GM12875 (cell line): ENCODE data around the gene ASAP3.

Experiments used
- H3K4me3 ChIP-seq: one replicate; pipeline ENCODE4 v1.5.1; 2011; ENCODE audit warnings: low read depth, low read length, control low read depth
- CTCF ChIP-seq: IDR thresholded peaks from 2 replicates; pipeline ENCODE4 v1.5.1; 2011; ENCODE audit warnings: low read depth, mild to moderate bottlenecking, control low read depth, inconsistent platforms, low read length, moderate library complexity, borderline replicate concordance; ENCODE audit not compliant: insufficient read depth

ASAP3 gene

GRCh38 chr1:23395154-23395724 is 88.7 kb downstream of the ASAP3 start:
- TF ChIP-seq CTCF = no peak
- H3K4me3 ChIP-seq = no peak overlapping the region

- TF ChIP-seq CTCF = no peak
- H3K4me3 ChIP-seq = no peak overlapping the region
Measured at GRCh38 chr1:23394684-23395083, 89.3 kb downstream of the ASAP3 start.

DNA sequence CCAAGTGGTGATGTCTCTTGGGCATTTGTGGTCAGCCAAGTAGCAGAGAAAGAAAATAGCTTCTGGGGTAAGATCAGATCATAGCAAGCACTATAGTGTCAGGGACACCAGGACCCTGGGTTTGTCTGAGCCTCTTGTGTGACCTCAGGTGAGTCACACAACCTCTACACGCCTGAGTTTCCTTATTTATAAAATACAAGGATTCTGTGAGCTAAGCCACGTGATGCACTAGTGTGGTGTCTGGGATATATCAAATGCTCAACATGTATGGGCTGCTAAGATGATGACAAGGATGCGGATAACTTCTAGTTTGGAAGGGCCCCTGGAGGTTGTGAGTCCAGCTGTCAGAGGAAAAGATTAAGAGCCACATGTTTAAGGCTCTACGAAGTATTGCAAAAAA is 89.8 kb downstream of the ASAP3 start:
- H3K4me3 ChIP-seq = no peak overlapping the region
- no peak for TF ChIP-seq CTCF

DNA sequence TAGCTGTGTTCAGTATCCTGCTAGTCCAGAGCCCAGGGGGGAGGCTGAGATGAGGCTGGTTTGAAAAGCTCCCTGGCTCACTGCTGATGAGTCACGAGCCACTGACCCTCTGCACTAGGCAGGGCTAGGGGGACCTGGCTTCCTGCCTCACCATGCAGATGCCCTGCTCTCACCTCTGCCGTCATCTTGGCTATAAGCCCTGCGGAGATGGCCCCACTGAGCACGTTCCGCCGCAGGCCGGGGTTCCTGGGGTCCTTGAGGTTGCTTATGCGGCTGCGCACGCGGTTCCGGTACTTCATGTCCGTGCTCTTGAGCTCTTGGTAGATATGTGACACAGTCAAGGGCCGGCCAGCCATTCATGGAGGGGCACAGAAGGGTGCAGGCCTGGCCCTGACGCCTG is 90.3 kb downstream of the ASAP3 start:
- H3K4me3 ChIP-seq = no peak overlapping the region
- no peak for TF ChIP-seq CTCF

DNA sequence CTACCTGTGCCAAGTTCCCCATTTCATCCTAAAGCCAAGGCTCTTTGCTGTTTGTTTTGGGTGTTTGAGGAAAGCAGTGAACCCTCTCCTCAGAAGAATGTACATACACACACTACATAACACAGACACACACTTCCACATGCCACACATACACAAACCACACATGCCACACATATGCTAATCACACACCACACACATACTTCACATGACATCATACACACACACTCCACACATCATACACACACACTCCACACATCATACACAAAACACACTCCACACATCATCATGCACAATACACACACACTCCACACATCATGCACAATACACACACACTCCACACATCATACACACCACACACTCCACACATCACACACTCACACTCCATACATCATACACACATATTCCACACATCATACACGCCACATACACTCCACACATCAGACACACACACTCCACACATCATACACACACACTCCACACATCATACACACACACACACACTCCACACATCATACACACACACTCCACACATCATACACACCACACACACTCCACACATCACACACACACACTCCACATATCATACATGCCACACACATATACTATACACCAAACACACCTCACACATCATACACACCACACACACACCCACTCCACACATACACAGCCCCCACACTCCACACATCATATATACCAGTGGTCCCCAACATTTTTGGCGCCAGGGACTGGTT is 91.7 kb downstream of the ASAP3 start:
- H3K4me3 ChIP-seq = no peak overlapping the region
- no peak for TF ChIP-seq CTCF

- TF ChIP-seq CTCF = no peak
- no peak overlapping the region for H3K4me3 ChIP-seq
Measured at GRCh38 chr1:23389837-23390321, 94.1 kb downstream of the ASAP3 start.

- TF ChIP-seq CTCF = no peak
- no peak overlapping the region for H3K4me3 ChIP-seq
Measured at GRCh38 chr1:23387494-23387893, 96.5 kb downstream of the ASAP3 start.
